Pancreas (tissue), 10 donors: ENCODE measurements around the gene ALKBH5. TPM values are rescaled to one million over a fixed set of nuclear protein-coding genes. Genes with fewer than 3 reads are reported as not detected.

Experiments
- ATAC-seq, 4 donors: fragments of 200-7000 bp; cut with Tn5 transposase; one replicate each; pipeline versions ENCODE4 v1.8.0 to v1.9.1; 2020; ENCODE audit warnings: mild to moderate bottlenecking in 4 of 4, moderate library complexity in 4 of 4
- DNase-seq, 6 donors: peaks; one replicate each; pipeline ENCODE4 v3.0.0-alpha.2; 2020
- FAIRE-seq: peaks from 2 replicates; lab custom pipeline; 2012; peaks lifted over from hg19 to GRCh38; lab: Jason Lieb, UNC
- H3K27ac ChIP-seq, 4 donors: fragments of 200-600 bp; sonication (generic); 1 replicate in 3 of 4; 2 replicates in 1 of 4; pipeline versions ENCODE4 v1.5.0 to v1.8.0; 2020
- H3K27me3 ChIP-seq, 4 donors: fragments of 200-600 bp; one replicate each; pipeline ENCODE4 v1.8.0; 2021
- H3K36me3 ChIP-seq, 3 donors: fragments of 200-600 bp; sonication (generic) in 1 of 3; one replicate each; pipeline versions ENCODE4 v1.5.0 to v1.8.0; 2020 to 2021
- H3K4me1 ChIP-seq, 3 donors: fragments of 200-600 bp; one replicate each; pipeline ENCODE4 v1.8.0; 2021
- H3K4me3 ChIP-seq, 4 donors: fragments of 200-600 bp; sonication (generic) in 2 of 4; one replicate each; pipeline versions ENCODE4 v1.5.0 to v1.8.0; 2020 to 2021
- H3K9me3 ChIP-seq, 4 donors: fragments of 200-600 bp; one replicate each; pipeline ENCODE4 v1.8.0; 2021
- CTCF ChIP-seq, 4 donors: fragments of 200-600 bp; sonication (generic) in 3 of 4; IDR thresholded peaks; one replicate each; pipeline versions ENCODE4 v1.5.0 to v1.8.0; 2021; ENCODE audit warnings: antibody characterized with exemption in 4 of 4
- WGBS, 2 donors: extraction: QIAGEN DNeasy Blood & Tissue Kit; methylation state at CpG; one replicate each; pipeline ENCODE4 v1.1.7; 2013; 5-methylcytosine and 5-hydroxymethylcytosine counted together
- intact Hi-C, 3 donors: fragments of 100-400 bp; cut with DNase I; formaldehyde crosslinking; loops; one replicate each; pipeline versions ENCODE4 v1.11.1 to v1.14.2; 2022
- polyA plus RNA-seq, 2 donors: library from polyadenylated mRNA; stranded (reverse); fragments of 200-250 nt; gene quantifications; one replicate each; pipeline ENCODE4 v1.2.3, GENCODE V29; 2013
- total RNA-seq, 6 donors: library from RNA; stranded (reverse); fragmentation: NEBNext Ultra II Directional in 4 of 6; extraction: Animal tissue kit (Norgen Biotek cat#: 25700) in 4 of 6; gene quantifications; one replicate each; pipeline versions ENCODE4 v1.2.1 to v1.2.4, GENCODE V29; 2021 to 2023
- donor health status: healthy with polysubstance abuse.
- donor health status: DM: no; HTN: no; CAD: no; lungs with moderate emphysema.
- donor health status: DM: no; HTN: no; CAD: no.
- donor health status: control.
- donor health status: control.
- donor health status: Bipolar disorder and iron deficiency.
- donor health status: DM: yes; HTN: yes; CAD: no.
- donor health status: DM: no; HTN: no; CAD: no.
- donor health status: DM: no; HTN: no; CAD: no.
- donor health status: DM: yes; HTN: yes; CAD: no.

The ALKBH5 gene
- total RNA-seq (10 to 100 TPM; 32.6 to 49.6 (median 43.6) TPM), polyA plus RNA-seq (10 to 100 TPM; 14.2 to 30.5 TPM)

GRCh38 chr17:18183334-18184142 lies at the start of gene ALKBH5:
Gene ALKBH5, plus strand, starts transcription at chr17:18183828. Its CDS starts 416 bp downstream, at chr17:18184244.
- FAIRE-seq (peak; percentile 75), ATAC-seq (peak; percentile 83 to 91 (median 87))

GRCh38 chr17:18136357-18136756 lies 47.3 kb upstream of the ALKBH5 start:
- intact Hi-C loops = no loop called here
- Histone ChIP-seq H3K4me1 (no peaks in the 10 kb centered on the region), H3K4me3 (no peak overlapping the region), H3K27me3 (no peaks in the 10 kb centered on the region), H3K9me3 (no peaks in the 10 kb centered on the region), H3K36me3 (no peaks in the 10 kb centered on the region), H3K27ac (no peak overlapping the region)
- WGBS, 2 donors = 73 to 76% methylated on average over 19 of the region's 19 CpGs
- no peak for TF ChIP-seq CTCF (IDR thresholded peaks at IDR 0.05)
- DNase-seq (no peak), ATAC-seq (no peak), FAIRE-seq (no peak)

More at GRCh38 chr17:18183334-18184142, at the start of gene ALKBH5:
- Histone ChIP-seq H3K36me3 (no peaks in the 10 kb centered on the region), H3K4me1 (peaks cover 8 to 35% (median 17%) of the 10 kb centered on the region in 3 donors), H3K27ac (peak within 1 kb of the TSS; percentile 94 to 98 (median 97)), H3K4me3 (peak within 1 kb of the TSS; percentile 63 to 93 (median 88)), H3K9me3 (no peaks in the 10 kb centered on the region), H3K27me3 (no peaks in the 10 kb centered on the region)
- peak; percentile 96 to 99 (median 98) for DNase-seq
- intact Hi-C loops = no loop called here
- WGBS, 2 donors = 0 to 1% methylated on average over 91 to 98 of the region's 98 CpGs
- peak in 1 of 4 donors; percentile 14 for TF ChIP-seq CTCF (IDR thresholded peaks at IDR 0.05)

- no peak overlapping the region for H3K27ac ChIP-seq
- no peak overlapping the region for H3K4me3 ChIP-seq
- TF ChIP-seq CTCF (IDR thresholded peaks at IDR 0.05) = no peak
- DNase-seq = no peak
- no peaks in the 10 kb centered on the region for H3K36me3 ChIP-seq
- 80 to 84% methylated on average over 8 of the region's 8 CpGs for WGBS, 2 donors
- FAIRE-seq = no peak
- no peaks in the 10 kb centered on the region for H3K27me3 ChIP-seq
- ATAC-seq = no peak
- intact Hi-C loops = no loop called here
- no peaks in the 10 kb centered on the region for H3K9me3 ChIP-seq
- H3K4me1 ChIP-seq = no peaks in the 10 kb centered on the region
Observed at GRCh38 chr17:18138065-18138749, 45.4 kb upstream of the ALKBH5 start.

GRCh38 chr17:18139092-18139491 lies 44.5 kb upstream of the ALKBH5 start:
- FAIRE-seq (no peak), ATAC-seq (no peak), DNase-seq (no peak)
- Histone ChIP-seq H3K4me1 (no peaks in the 10 kb centered on the region), H3K27ac (no peak overlapping the region), H3K36me3 (no peaks in the 10 kb centered on the region), H3K4me3 (no peak overlapping the region), H3K9me3 (no peaks in the 10 kb centered on the region), H3K27me3 (no peaks in the 10 kb centered on the region)
- 83 to 90% methylated on average over 2 of the region's 2 CpGs for WGBS, 2 donors
- TF ChIP-seq CTCF (IDR thresholded peaks at IDR 0.05) = no peak
- intact Hi-C loops = no loop called here
